HepG2 (cell line): ENCODE measurements around the gene GRHL1.

ENCODE experiments used
- CC2D1A ChIP-seq: sonication (generic); formaldehyde crosslinking; IDR thresholded peaks from 2 replicates; pipeline ENCODE4 v1.8.1; 2023; ENCODE audit warnings: mild to moderate bottlenecking, missing genetic modification reagents
- CTCF ChIP-seq: sonication (generic); formaldehyde crosslinking; IDR thresholded peaks from 2 replicates; pipeline ENCODE4 v1.5.0; 2020; ENCODE audit warnings: mild to moderate bottlenecking, missing genetic modification reagents, moderate library complexity
- GABPB1 ChIP-seq: IDR thresholded peaks from 2 replicates; pipeline ENCODE4 v1.6.1; 2016; ENCODE audit warnings: mild to moderate bottlenecking, missing genetic modification reagents, moderate library complexity, missing compliant biosample characterization
- JUN ChIP-seq: sonication (generic); formaldehyde crosslinking; IDR thresholded peaks from 2 replicates; pipeline ENCODE4 v1.4.0; 2020; ENCODE audit warnings: mild to moderate bottlenecking, missing genetic modification reagents
- MEF2D ChIP-seq: sonication (generic); formaldehyde crosslinking; IDR thresholded peaks from 2 replicates; pipeline ENCODE4 v1.5.1; 2020; ENCODE audit warnings: mild to moderate bottlenecking, missing genetic modification reagents
- NCOA5 ChIP-seq: sonication (generic); formaldehyde crosslinking; IDR thresholded peaks from 2 replicates; pipeline ENCODE4 v1.4.0; 2020; ENCODE audit warnings: missing genetic modification reagents
- PRDM10 ChIP-seq: sonication (generic); formaldehyde crosslinking; IDR thresholded peaks from 2 replicates; pipeline ENCODE4 v1.4.0; 2020; ENCODE audit warnings: low read depth, missing genetic modification reagents
- RFX5 ChIP-seq: IDR thresholded peaks from 2 replicates; pipeline ENCODE4 v1.6.1; 2011; ENCODE audit warnings: low read depth, low read length, improper control_type of control experiment
- U2AF1 ChIP-seq: fragments of 200-400 bp; formaldehyde crosslinking; optimal IDR thresholded peaks from 2 replicates; pipeline ENCODE3; 2017; ENCODE audit warnings: mild to moderate bottlenecking, low read depth, low read length
- TF ChIP-seq, protein P1 (sequence below), 2 experiments: sonication (generic) in 1 of 2; formaldehyde crosslinking in 1 of 2; IDR thresholded peaks; 2 replicates each; pipeline versions ENCODE4 v1.4.0 to v1.6.1; 2018 to 2020; ENCODE audit warnings: missing genetic modification reagents in 2 of 2, borderline replicate concordance in 1 of 2, low read depth in 1 of 2, mild to moderate bottlenecking in 1 of 2, missing biosample characterization in 1 of 2

- TF ChIP-seq CC2D1A (CRISPR knock-in tag), result no peak
- TF ChIP-seq CTCF (CRISPR knock-in tag), result no peak
- TF ChIP-seq PRDM10 (CRISPR knock-in tag), result no peak
- no peak for TF ChIP-seq JUN (CRISPR knock-in tag)
- TF ChIP-seq RFX5, result no peak
- no peak for TF ChIP-seq MEF2D (CRISPR knock-in tag)
- no peak for TF ChIP-seq GABPB1
- no peak for TF ChIP-seq U2AF1
- TF ChIP-seq, protein P1, sequence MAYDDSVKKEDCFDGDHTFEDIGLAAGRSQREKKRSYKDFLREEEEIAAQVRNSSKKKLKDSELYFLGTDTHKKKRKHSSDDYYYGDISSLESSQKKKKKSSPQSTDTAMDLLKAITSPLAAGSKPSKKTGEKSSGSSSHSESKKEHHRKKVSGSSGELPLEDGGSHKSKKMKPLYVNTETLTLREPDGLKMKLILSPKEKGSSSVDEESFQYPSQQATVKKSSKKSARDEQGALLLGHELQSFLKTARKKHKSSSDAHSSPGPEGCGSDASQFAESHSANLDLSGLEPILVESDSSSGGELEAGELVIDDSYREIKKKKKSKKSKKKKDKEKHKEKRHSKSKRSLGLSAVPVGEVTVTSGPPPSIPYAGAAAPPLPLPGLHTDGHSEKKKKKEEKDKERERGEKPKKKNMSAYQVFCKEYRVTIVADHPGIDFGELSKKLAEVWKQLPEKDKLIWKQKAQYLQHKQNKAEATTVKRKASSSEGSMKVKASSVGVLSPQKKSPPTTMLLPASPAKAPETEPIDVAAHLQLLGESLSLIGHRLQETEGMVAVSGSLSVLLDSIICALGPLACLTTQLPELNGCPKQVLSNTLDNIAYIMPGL (CRISPR knock-in tag; IDR thresholded peaks at IDR 0.05; ENCODE audit: borderline replicate concordance in 1 of 2, low read depth in 1 of 2), result no peak
- no peak for TF ChIP-seq NCOA5
Measured at GRCh38 chr2:10017313-10017941, 65.9 kb downstream of the GRHL1 start.
